MM.1S (cell line): ENCODE results near the gene SLC37A1.

Source experiments
- DNase-seq: peaks from one replicate; pipeline ENCODE4 v3.0.0-alpha.2; 2015
- H2AFZ ChIP-seq: fragments of 300-600 bp; sonication (generic); 2 replicates; pipeline ENCODE4 v1.6.0; 2016; ENCODE audit warnings: antibody characterized with exemption, low read length
- H3F3A ChIP-seq: fragments of 300-600 bp; sonication (generic); 2 replicates; pipeline ENCODE4 v1.6.1; 2016; ENCODE audit warnings: mild to moderate bottlenecking, antibody characterized with exemption, low read length, moderate library complexity, mixed read lengths; ENCODE audit not compliant: insufficient read depth
- H3K27ac ChIP-seq: fragments of 300-600 bp; sonication (generic); 2 replicates; pipeline ENCODE4 v1.5.1; 2016; ENCODE audit warnings: mild to moderate bottlenecking, low read length
- H3K27me3 ChIP-seq: fragments of 300-600 bp; sonication (generic); replicated peaks from 2 replicates; pipeline ENCODE4 v1.6.0; 2016; ENCODE audit warnings: low read length; ENCODE audit not compliant: insufficient read depth
- H3K36me3 ChIP-seq: fragments of 300-600 bp; sonication (generic); replicated peaks from 2 replicates; pipeline ENCODE4 v1.6.1; 2016; ENCODE audit warnings: mild to moderate bottlenecking, low read length, mixed read lengths; ENCODE audit not compliant: insufficient read depth
- H3K4me1 ChIP-seq: fragments of 300-600 bp; sonication (generic); 2 replicates; pipeline ENCODE4 v1.6.1; 2016; ENCODE audit warnings: low read length, mixed read lengths
- H3K4me2 ChIP-seq: fragments of 300-600 bp; sonication (generic); 2 replicates; pipeline ENCODE4 v1.6.0; 2016; ENCODE audit warnings: low read depth, low read length
- H3K4me3 ChIP-seq: fragments of 300-600 bp; sonication (generic); 2 replicates; pipeline ENCODE4 v1.5.1; 2016; ENCODE audit warnings: low read length, mixed read lengths
- H3K79me2 ChIP-seq: fragments of 300-600 bp; sonication (generic); 2 replicates; pipeline ENCODE4 v1.6.1; 2016; ENCODE audit warnings: mixed run types, low read length, mixed read lengths
- H3K9ac ChIP-seq: fragments of 300-600 bp; sonication (generic); 2 replicates; pipeline ENCODE4 v1.6.1; 2016; ENCODE audit warnings: low read length, mixed read lengths
- H3K9me2 ChIP-seq: fragments of 300-600 bp; sonication (generic); replicated peaks from 2 replicates; pipeline ENCODE4 v1.6.1; 2016; ENCODE audit warnings: mild to moderate bottlenecking, low read length, mixed read lengths; ENCODE audit not compliant: insufficient read depth
- H3K9me3 ChIP-seq: fragments of 300-600 bp; sonication (generic); replicated peaks from 2 replicates; pipeline ENCODE4 v1.6.1; 2016; ENCODE audit warnings: mild to moderate bottlenecking, low read length, mixed read lengths; ENCODE audit not compliant: insufficient read depth
- H4K20me1 ChIP-seq: fragments of 300-600 bp; sonication (generic); 2 replicates; pipeline ENCODE4 v1.6.1; 2016; ENCODE audit warnings: mild to moderate bottlenecking, low read length, moderate library complexity, mixed read lengths; ENCODE audit not compliant: insufficient read depth
- EZH2 ChIP-seq: fragments of 300-600 bp; sonication (generic); optimal IDR thresholded peaks from 2 replicates; pipeline ENCODE3; 2017; ENCODE audit warnings: low read depth, mild to moderate bottlenecking, antibody characterized with exemption, low read length, mixed read lengths
- EZH2phosphoT487 ChIP-seq: fragments of 300-600 bp; sonication (generic); IDR thresholded peaks from 2 replicates; pipeline ENCODE4 v1.6.1; 2018; ENCODE audit warnings: antibody characterized with exemption, low read length
- TF ChIP-seq, protein P1 (sequence below): fragments of 300-600 bp; sonication (generic); IDR thresholded peaks from 2 replicates; pipeline ENCODE4 v1.5.1; 2016; ENCODE audit warnings: antibody characterized with exemption, low read length, mixed read lengths

SLC37A1 gene

GRCh38 chr21:42607525-42608102 is 94.0 kb downstream of the SLC37A1 start:
- no peak overlapping the region for H3K4me3 ChIP-seq
- H3K27ac ChIP-seq: no peak overlapping the region
- no peak overlapping the region for H2AFZ ChIP-seq
- H3K36me3 ChIP-seq: no peaks in the 10 kb centered on the region
- H4K20me1 ChIP-seq: no peaks in the 10 kb centered on the region
- TF ChIP-seq EZH2phosphoT487: no peak
- TF ChIP-seq EZH2: no peak
- TF ChIP-seq, protein P1, sequence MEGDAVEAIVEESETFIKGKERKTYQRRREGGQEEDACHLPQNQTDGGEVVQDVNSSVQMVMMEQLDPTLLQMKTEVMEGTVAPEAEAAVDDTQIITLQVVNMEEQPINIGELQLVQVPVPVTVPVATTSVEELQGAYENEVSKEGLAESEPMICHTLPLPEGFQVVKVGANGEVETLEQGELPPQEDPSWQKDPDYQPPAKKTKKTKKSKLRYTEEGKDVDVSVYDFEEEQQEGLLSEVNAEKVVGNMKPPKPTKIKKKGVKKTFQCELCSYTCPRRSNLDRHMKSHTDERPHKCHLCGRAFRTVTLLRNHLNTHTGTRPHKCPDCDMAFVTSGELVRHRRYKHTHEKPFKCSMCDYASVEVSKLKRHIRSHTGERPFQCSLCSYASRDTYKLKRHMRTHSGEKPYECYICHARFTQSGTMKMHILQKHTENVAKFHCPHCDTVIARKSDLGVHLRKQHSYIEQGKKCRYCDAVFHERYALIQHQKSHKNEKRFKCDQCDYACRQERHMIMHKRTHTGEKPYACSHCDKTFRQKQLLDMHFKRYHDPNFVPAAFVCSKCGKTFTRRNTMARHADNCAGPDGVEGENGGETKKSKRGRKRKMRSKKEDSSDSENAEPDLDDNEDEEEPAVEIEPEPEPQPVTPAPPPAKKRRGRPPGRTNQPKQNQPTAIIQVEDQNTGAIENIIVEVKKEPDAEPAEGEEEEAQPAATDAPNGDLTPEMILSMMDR: no peak
- no peaks in the 10 kb centered on the region for H3K79me2 ChIP-seq
- H3K4me2 ChIP-seq: no peak overlapping the region
- no peaks in the 10 kb centered on the region for H3F3A ChIP-seq
- H3K4me1 ChIP-seq: no peaks in the 10 kb centered on the region
- no peaks in the 10 kb centered on the region for H3K9me3 ChIP-seq
- DNase-seq: no peak
- H3K27me3 ChIP-seq: peaks cover 91% of the 10 kb centered on the region
- no peaks in the 10 kb centered on the region for H3K9me2 ChIP-seq
- no peak overlapping the region for H3K9ac ChIP-seq

DNA sequence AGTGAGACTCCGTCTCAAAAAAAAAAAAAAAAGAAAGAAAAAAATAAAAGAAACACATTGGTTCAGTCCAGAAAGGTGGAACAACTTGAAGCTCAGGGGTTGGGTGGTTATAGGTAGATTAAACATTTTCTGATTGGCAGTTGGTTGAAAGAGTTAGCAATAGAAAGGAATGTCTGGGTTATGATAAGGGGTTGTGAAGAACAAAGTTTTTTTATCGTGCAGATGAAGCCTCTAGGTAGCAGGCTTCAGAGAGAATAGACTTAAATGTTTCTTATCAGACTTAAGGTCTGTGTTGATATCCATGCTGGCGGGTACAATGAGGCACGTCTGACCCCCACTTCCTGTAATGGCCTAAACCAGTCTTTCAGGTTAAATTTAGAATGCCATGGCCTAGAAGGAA is 94.8 kb downstream of the SLC37A1 start:
- no peaks in the 10 kb centered on the region for H3K9me3 ChIP-seq
- DNase-seq: no peak
- no peaks in the 10 kb centered on the region for H3K9me2 ChIP-seq
- H3F3A ChIP-seq: no peaks in the 10 kb centered on the region
- H4K20me1 ChIP-seq: no peaks in the 10 kb centered on the region
- H3K27ac ChIP-seq: no peak overlapping the region
- no peak overlapping the region for H3K4me3 ChIP-seq
- no peak overlapping the region for H2AFZ ChIP-seq
- no peak overlapping the region for H3K4me2 ChIP-seq
- TF ChIP-seq EZH2phosphoT487 (no peak), EZH2 (no peak)
- TF ChIP-seq, protein P1: no peak
- H3K36me3 ChIP-seq: no peaks in the 10 kb centered on the region
- no peaks in the 10 kb centered on the region for H3K79me2 ChIP-seq
- no peaks in the 10 kb centered on the region for H3K4me1 ChIP-seq
- no peak overlapping the region for H3K9ac ChIP-seq
- H3K27me3 ChIP-seq: peaks cover 93% of the 10 kb centered on the region

GRCh38 chr21:42609811-42610210 is 96.2 kb downstream of the SLC37A1 start:
- Histone ChIP-seq H3K4me2 (no peak overlapping the region), H3F3A (no peaks in the 10 kb centered on the region), H2AFZ (no peak overlapping the region), H3K36me3 (no peaks in the 10 kb centered on the region), H3K4me1 (no peaks in the 10 kb centered on the region), H3K79me2 (no peaks in the 10 kb centered on the region), H3K9ac (no peak overlapping the region), H3K27me3 (peaks cover 94% of the 10 kb centered on the region), H3K4me3 (no peak overlapping the region), H3K9me2 (no peaks in the 10 kb centered on the region), H3K9me3 (no peaks in the 10 kb centered on the region), H4K20me1 (no peaks in the 10 kb centered on the region), H3K27ac (no peak overlapping the region)
- TF ChIP-seq, protein P1: no peak
- TF ChIP-seq EZH2phosphoT487 (no peak), EZH2 (no peak)
- no peak for DNase-seq
